ENCODE results near the gene PSMC5. TPM values are rescaled to one million over a fixed set of nuclear protein-coding genes. Genes with fewer than 3 reads are reported as not detected.

PSMC5 gene
- total RNA-seq, 4 donors from 2014 or later, result 91.0 to 119 (median 103) TPM

DNA sequence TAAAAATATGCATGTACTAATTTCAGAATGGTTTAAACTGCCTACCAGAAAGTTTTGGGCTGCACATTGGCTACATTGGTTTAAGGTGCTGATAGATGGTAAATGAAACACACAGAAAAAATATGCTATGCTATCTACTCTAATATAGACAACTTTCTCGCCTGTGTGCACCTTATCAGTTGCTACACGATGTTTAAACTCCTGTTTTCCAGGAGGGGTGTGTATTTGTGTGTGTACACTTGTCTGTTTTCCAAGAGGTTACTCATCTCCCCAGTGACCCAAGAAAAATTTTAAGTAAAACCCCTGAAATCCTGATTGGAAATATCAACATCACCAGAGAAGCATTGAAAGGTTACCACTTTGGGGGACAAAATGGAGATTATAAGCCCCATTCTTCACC is 21.6 kb upstream of the PSMC5 start:
- ATAC-seq (ENCODE audit: low FRiP score) (no peak), DNase-seq (ENCODE audit: low spot score) (no peak)
- TF ChIP-seq, protein P1, sequence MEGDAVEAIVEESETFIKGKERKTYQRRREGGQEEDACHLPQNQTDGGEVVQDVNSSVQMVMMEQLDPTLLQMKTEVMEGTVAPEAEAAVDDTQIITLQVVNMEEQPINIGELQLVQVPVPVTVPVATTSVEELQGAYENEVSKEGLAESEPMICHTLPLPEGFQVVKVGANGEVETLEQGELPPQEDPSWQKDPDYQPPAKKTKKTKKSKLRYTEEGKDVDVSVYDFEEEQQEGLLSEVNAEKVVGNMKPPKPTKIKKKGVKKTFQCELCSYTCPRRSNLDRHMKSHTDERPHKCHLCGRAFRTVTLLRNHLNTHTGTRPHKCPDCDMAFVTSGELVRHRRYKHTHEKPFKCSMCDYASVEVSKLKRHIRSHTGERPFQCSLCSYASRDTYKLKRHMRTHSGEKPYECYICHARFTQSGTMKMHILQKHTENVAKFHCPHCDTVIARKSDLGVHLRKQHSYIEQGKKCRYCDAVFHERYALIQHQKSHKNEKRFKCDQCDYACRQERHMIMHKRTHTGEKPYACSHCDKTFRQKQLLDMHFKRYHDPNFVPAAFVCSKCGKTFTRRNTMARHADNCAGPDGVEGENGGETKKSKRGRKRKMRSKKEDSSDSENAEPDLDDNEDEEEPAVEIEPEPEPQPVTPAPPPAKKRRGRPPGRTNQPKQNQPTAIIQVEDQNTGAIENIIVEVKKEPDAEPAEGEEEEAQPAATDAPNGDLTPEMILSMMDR (IDR thresholded peaks at IDR 0.05), result no peak

DNA sequence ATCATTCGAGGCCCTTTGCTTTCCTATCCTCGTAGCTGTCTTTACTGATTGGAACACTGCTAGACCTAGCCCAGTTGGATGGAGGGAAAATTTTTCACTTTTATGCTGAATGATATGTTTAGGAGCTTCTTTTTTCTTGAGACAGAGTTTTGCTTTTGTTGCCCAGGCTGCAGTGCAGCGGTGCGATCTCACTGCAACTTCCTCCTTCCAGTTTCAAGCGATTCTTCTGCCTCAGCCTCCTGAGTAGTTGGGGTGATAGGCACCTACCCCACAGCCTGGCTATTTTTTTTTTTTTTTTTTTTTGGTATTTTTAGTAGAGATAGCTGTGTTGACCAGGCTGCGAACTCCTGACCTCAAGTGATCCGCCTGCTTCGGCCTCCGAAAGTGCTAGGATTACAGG is 17.3 kb upstream of the PSMC5 start:
- no peak for DNase-seq (ENCODE audit: low spot score)
- ATAC-seq (ENCODE audit: low FRiP score), result no peak
- TF ChIP-seq, protein P1 (IDR thresholded peaks at IDR 0.05), result no peak

DNA sequence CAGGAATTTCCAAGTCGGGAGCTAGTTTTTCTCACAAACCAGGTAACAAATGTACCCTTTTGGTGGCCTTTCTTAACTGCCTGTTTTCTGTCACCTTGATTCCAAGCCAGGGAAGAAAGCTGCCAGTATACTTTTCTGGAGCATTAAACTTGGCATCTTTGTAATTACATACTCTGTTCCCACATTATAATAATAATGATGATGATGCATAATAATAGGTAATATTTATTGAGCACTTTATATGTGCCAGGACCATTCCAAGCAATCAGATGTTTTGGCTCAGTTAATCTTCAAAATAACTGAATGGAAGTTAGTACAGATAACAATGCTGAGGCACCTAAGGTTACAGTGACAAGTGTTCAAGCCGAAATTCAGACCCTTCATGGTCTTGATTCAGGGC is 11.1 kb upstream of the PSMC5 start:
- no peak for ATAC-seq (ENCODE audit: low FRiP score)
- TF ChIP-seq, protein P1 (IDR thresholded peaks at IDR 0.05), result no peak
- no peak for DNase-seq (ENCODE audit: low spot score)

DNA sequence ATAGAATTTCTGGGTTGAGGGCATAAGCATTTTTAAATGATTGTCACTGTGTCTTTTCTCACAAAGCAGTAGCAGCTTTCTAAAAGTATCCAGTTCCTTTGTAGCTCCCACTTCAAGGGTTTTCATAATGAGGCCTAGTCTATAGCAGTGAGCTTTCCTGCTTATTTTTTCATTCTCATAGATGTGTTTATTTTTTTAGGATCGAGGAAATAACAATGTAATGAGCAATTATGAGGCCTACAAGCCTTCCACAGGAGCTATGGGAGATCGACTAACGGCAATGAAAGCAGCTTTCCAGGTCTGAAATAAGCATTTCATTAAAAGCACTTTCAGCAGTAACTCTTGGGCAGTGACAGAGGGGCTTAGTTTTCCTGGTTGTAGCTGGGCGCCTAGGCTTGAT is 10.6 kb upstream of the PSMC5 start:
- DNase-seq (ENCODE audit: low spot score) (no peak), ATAC-seq (ENCODE audit: low FRiP score) (no peak)
- TF ChIP-seq, protein P1 (IDR thresholded peaks at IDR 0.05), result no peak

DNA sequence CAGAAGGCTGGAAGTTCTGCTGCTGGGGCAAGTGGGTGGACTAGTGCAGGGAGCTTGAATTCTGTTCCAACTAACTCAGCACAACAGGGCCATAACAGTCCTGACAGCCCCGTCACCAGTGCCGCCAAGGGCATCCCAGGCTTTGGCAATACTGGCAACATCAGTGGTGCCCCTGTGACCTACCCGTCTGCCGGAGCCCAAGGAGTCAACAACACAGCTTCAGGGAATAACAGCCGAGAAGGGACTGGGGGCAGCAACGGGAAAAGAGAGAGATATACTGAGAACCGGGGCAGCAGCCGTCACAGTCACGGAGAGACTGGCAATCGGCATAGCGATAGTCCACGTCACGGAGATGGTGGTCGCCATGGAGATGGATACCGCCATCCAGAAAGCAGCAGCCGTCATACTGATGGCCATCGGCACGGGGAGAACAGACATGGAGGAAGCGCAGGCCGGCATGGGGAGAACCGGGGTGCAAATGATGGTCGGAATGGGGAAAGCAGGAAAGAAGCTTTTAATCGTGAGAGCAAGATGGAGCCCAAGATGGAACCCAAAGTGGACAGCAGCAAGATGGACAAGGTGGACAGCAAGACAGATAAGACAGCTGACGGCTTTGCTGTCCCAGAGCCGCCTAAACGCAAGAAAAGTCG is 9.4 kb upstream of the PSMC5 start:
- TF ChIP-seq, protein P1 (IDR thresholded peaks at IDR 0.05), result no peak
- DNase-seq (ENCODE audit: low spot score), result no peak
- no peak for ATAC-seq (ENCODE audit: low FRiP score)

DNA sequence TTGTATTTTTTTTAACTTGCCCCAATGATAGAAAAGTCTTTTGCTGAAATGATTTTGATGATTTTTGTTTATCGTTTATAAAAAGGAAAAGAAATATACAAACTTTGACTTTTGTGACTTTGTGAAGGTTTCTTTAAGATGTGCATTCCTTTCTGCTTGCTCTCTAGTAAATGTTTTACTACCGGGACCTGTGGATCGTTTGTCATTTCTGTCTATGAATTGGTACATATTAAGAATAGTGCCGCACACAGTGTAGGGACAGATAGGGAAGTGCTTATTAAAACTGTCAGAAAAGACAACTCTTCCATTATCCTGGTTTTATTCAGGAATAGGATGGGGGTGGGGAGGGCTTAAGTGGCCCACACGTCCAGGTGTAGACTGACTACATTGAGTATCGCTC is 8.1 kb upstream of the PSMC5 start:
- ATAC-seq (ENCODE audit: low FRiP score) (no peak), DNase-seq (ENCODE audit: low spot score) (no peak)
- TF ChIP-seq, protein P1 (IDR thresholded peaks at IDR 0.05), result no peak
